ENCODE data around the gene DRC7. TPM values are rescaled to one million over a fixed set of nuclear protein-coding genes. Genes with fewer than 3 reads are reported as not detected.

Gene DRC7
- total and polyA plus RNA-seq, 5 experiments from 2014 or later = not detected

- ATAC-seq = peak in 1 of 2 donors; percentile 19
- Mint-ChIP-seq H3K4me3 (no peak overlapping the region), H3K4me1 (peaks cover 0 to 5% (median 1%) of the 10 kb centered on the region in 4 donors), H3K27me3 (no peaks in the 10 kb centered on the region), H3K36me3 (peaks cover 0 to 10% (median 0%) of the 10 kb centered on the region in 3 donors), H3K27ac (no peak overlapping the region), H3K9me3 (no peaks in the 10 kb centered on the region)
- POLR2A ChIA-PET = interaction anchor here (0.6 to 1.3 kb wide), 2 partner anchors 148 to 243 kb away, joined by 3 read pairs; no protein-coding TSS in a partner anchor
- DNase-seq = peak in 1 of 10 donors; percentile 44
Observed at GRCh38 chr16:57756424-57757325, 62.1 kb downstream of the DRC7 start.

GRCh38 chr16:57757326-57757786 lies 62.8 kb downstream of the DRC7 start:
- H3K4me3 Mint-ChIP-seq = no peak overlapping the region
- POLR2A ChIA-PET = interaction anchor here (0.6 to 1.3 kb wide), 2 partner anchors 148 to 243 kb away, joined by 3 read pairs; no protein-coding TSS in a partner anchor
- ATAC-seq (peak; percentile 97 to 98), DNase-seq (peak; percentile 68 to 90 (median 82))
- peaks cover 0 to 7% (median 0%) of the 10 kb centered on the region in 3 donors for H3K36me3 Mint-ChIP-seq
- no peak overlapping the region for H3K27ac Mint-ChIP-seq
- H3K27me3 Mint-ChIP-seq = no peaks in the 10 kb centered on the region
- H3K4me1 Mint-ChIP-seq = peaks cover 0 to 5% (median 1%) of the 10 kb centered on the region in 4 donors
- no peaks in the 10 kb centered on the region for H3K9me3 Mint-ChIP-seq

- POLR2A ChIA-PET = interaction anchor here (1.3 kb wide), 1 partner anchor 242 kb away, joined by 3 read pairs; no protein-coding TSS in a partner anchor
- H3K36me3 Mint-ChIP-seq = peaks cover 0 to 7% (median 0%) of the 10 kb centered on the region in 3 donors
- DNase-seq (no peak), ATAC-seq (no peak)
- no peaks in the 10 kb centered on the region for H3K27me3 Mint-ChIP-seq
- H3K9me3 Mint-ChIP-seq = no peaks in the 10 kb centered on the region
- no peak overlapping the region for H3K4me3 Mint-ChIP-seq
- peak overlapping the region in 1 of 10 donors; percentile 7 for H3K27ac Mint-ChIP-seq
- H3K4me1 Mint-ChIP-seq = peaks cover 0 to 5% (median 1%) of the 10 kb centered on the region in 4 donors
Observed at GRCh38 chr16:57757883-57758282, 63.3 kb downstream of the DRC7 start.

GRCh38 chr16:57758331-57759117 lies 63.9 kb downstream of the DRC7 start:
- H3K4me3 Mint-ChIP-seq = no peak overlapping the region
- peaks cover 0 to 5% (median 1%) of the 10 kb centered on the region in 4 donors for H3K4me1 Mint-ChIP-seq
- POLR2A ChIA-PET = no interaction called here
- DNase-seq (no peak), ATAC-seq (no peak)
- H3K36me3 Mint-ChIP-seq = peaks cover 0 to 7% (median 0%) of the 10 kb centered on the region in 3 donors
- H3K9me3 Mint-ChIP-seq = no peaks in the 10 kb centered on the region
- H3K27me3 Mint-ChIP-seq = no peaks in the 10 kb centered on the region
- H3K27ac Mint-ChIP-seq = no peak overlapping the region

- H3K9me3 Mint-ChIP-seq = no peaks in the 10 kb centered on the region
- H3K4me3 Mint-ChIP-seq = no peak overlapping the region
- POLR2A ChIA-PET = no interaction called here
Observed at GRCh38 chr16:57759131-57759530, 64.5 kb downstream of the DRC7 start.

GRCh38 chr16:57759541-57760356 lies 65.1 kb downstream of the DRC7 start:
- Mint-ChIP-seq H3K4me3 (no peak overlapping the region), H3K27ac (peak overlapping the region in 3 of 10 donors; percentile 21 to 43 (median 27)), H3K4me1 (peaks cover 0 to 3% (median 1%) of the 10 kb centered on the region in 4 donors), H3K27me3 (no peaks in the 10 kb centered on the region), H3K9me3 (no peaks in the 10 kb centered on the region), H3K36me3 (peaks cover 0 to 6% (median 0%) of the 10 kb centered on the region in 3 donors)
- DNase-seq = no peak
- POLR2A ChIA-PET = interaction anchor here (0.6 kb wide), 1 partner anchor 45 kb away, joined by 3 read pairs; no protein-coding TSS in a partner anchor
- no peak for ATAC-seq

More at GRCh38 chr16:57759131-57759530, 64.5 kb downstream of the DRC7 start:
- no peak for DNase-seq
- peaks cover 0 to 7% (median 0%) of the 10 kb centered on the region in 3 donors for H3K36me3 Mint-ChIP-seq
- H3K27me3 Mint-ChIP-seq = no peaks in the 10 kb centered on the region
- no peak overlapping the region for H3K27ac Mint-ChIP-seq
- no peak for ATAC-seq
- peaks cover 0 to 4% (median 1%) of the 10 kb centered on the region in 4 donors for H3K4me1 Mint-ChIP-seq

- H3K4me1 Mint-ChIP-seq = peaks cover 0 to 3% (median 1%) of the 10 kb centered on the region in 4 donors
- H3K27ac Mint-ChIP-seq = peak overlapping the region in 1 of 10 donors; percentile 21
- DNase-seq (no peak), ATAC-seq (no peak)
- POLR2A ChIA-PET = interaction anchor here (0.6 kb wide), 1 partner anchor 44 kb away, joined by 3 read pairs; no protein-coding TSS in a partner anchor
- H3K36me3 Mint-ChIP-seq = peaks cover 0 to 5% (median 0%) of the 10 kb centered on the region in 3 donors
- H3K4me3 Mint-ChIP-seq = no peak overlapping the region
- H3K9me3 Mint-ChIP-seq = no peaks in the 10 kb centered on the region
- H3K27me3 Mint-ChIP-seq = no peaks in the 10 kb centered on the region
Observed at GRCh38 chr16:57760357-57761160, 66.0 kb downstream of the DRC7 start.

- ATAC-seq (no peak), DNase-seq (no peak)
- H3K4me1 Mint-ChIP-seq = peaks cover 0 to 2% (median under 1%) of the 10 kb centered on the region in 4 donors
- peaks cover 0 to under 1% (median 0%) of the 10 kb centered on the region in 3 donors for H3K36me3 Mint-ChIP-seq
- no peaks in the 10 kb centered on the region for H3K27me3 Mint-ChIP-seq
- no peaks in the 10 kb centered on the region for H3K9me3 Mint-ChIP-seq
- peak overlapping the region in 1 of 10 donors; percentile 65 for H3K27ac Mint-ChIP-seq
- POLR2A ChIA-PET = no interaction called here
- H3K4me3 Mint-ChIP-seq = no peak overlapping the region
Observed at GRCh38 chr16:57761301-57761700, 66.7 kb downstream of the DRC7 start.

- no peak for DNase-seq
- no peaks in the 10 kb centered on the region for H3K9me3 Mint-ChIP-seq
- POLR2A ChIA-PET = no interaction called here
Observed at GRCh38 chr16:57761957-57762356, 67.4 kb downstream of the DRC7 start.

GRCh38 chr16:57762365-57763040 lies 67.9 kb downstream of the DRC7 start:
- Mint-ChIP-seq H3K27ac (peak overlapping the region in 1 of 10 donors; percentile 53), H3K36me3 (no peaks in the 10 kb centered on the region), H3K4me1 (no peaks in the 10 kb centered on the region), H3K9me3 (no peaks in the 10 kb centered on the region), H3K27me3 (no peaks in the 10 kb centered on the region), H3K4me3 (no peak overlapping the region)
- ATAC-seq (no peak), DNase-seq (no peak)
- POLR2A ChIA-PET = no interaction called here

More at GRCh38 chr16:57761957-57762356, 67.4 kb downstream of the DRC7 start:
- H3K27ac Mint-ChIP-seq = peak overlapping the region in 2 of 10 donors; percentile 53 to 76
- H3K36me3 Mint-ChIP-seq = no peaks in the 10 kb centered on the region
- peaks cover 0 to 2% (median 0%) of the 10 kb centered on the region in 4 donors for H3K4me1 Mint-ChIP-seq
- no peak overlapping the region for H3K4me3 Mint-ChIP-seq
- no peaks in the 10 kb centered on the region for H3K27me3 Mint-ChIP-seq
- no peak for ATAC-seq
